ENCODE results near the gene PLSCR4. TPM values are rescaled to one million over a fixed set of nuclear protein-coding genes. Genes with fewer than 3 reads are reported as not detected.

PLSCR4 gene
- total and polyA plus RNA-seq, 8 donors: 6.1 to 76.3 (median 18.6) TPM

GRCh38 chr3:146170591-146170990, 80.3 kb downstream of the PLSCR4 start:
- H3K4me3 ChIP-seq: no peak overlapping the region
- no peaks in the 10 kb centered on the region for H3K36me3 ChIP-seq
- no peak for TF ChIP-seq POLR2A (IDR thresholded peaks at IDR 0.05)
- no peak for TF ChIP-seq EP300 (IDR thresholded peaks at IDR 0.05)
- TF ChIP-seq POLR2AphosphoS5 (IDR thresholded peaks at IDR 0.05): no peak
- TF ChIP-seq CTCF (IDR thresholded peaks at IDR 0.05): no peak
- 84 to 97% (median 94%) methylated on average over 1 of the region's 1 CpG for WGBS, 5 donors
- no peaks in the 10 kb centered on the region for H3K27me3 ChIP-seq
- intact Hi-C loops (cut with DNase I; ENCODE audit: low total_unique reads): no loop called here
- peaks cover 6 to 17% (median 11%) of the 10 kb centered on the region in 4 donors for H3K4me1 ChIP-seq
- no peak for DNase-seq
- no peaks in the 10 kb centered on the region for H3K9me3 ChIP-seq
- H3K27ac ChIP-seq: no peak overlapping the region

GRCh38 chr3:146169891-146170290, 81.0 kb downstream of the PLSCR4 start:
- no peaks in the 10 kb centered on the region for H3K27me3 ChIP-seq
- no peak for DNase-seq
- H3K4me1 ChIP-seq: peaks cover 6 to 20% (median 16%) of the 10 kb centered on the region in 4 donors
- no peak overlapping the region for H3K27ac ChIP-seq
- no peak for TF ChIP-seq POLR2AphosphoS5 (IDR thresholded peaks at IDR 0.05)
- no peak for TF ChIP-seq EP300 (IDR thresholded peaks at IDR 0.05)
- no peak for TF ChIP-seq POLR2A (IDR thresholded peaks at IDR 0.05)
- no peak for TF ChIP-seq CTCF (IDR thresholded peaks at IDR 0.05)
- no peaks in the 10 kb centered on the region for H3K36me3 ChIP-seq
- 82 to 100% (median 91%) methylated on average over 1 of the region's 1 CpG for WGBS, 5 donors
- no peaks in the 10 kb centered on the region for H3K9me3 ChIP-seq
- intact Hi-C loops (cut with DNase I; ENCODE audit: low total_unique reads): no loop called here
- no peak overlapping the region for H3K4me3 ChIP-seq

GRCh38 chr3:146166826-146167225, 84.1 kb downstream of the PLSCR4 start:
- peak overlapping the region in 4 of 5 donors; percentile 9 to 48 (median 25) for H3K27ac ChIP-seq
- TF ChIP-seq CTCF (IDR thresholded peaks at IDR 0.05): no peak
- no peak for TF ChIP-seq POLR2AphosphoS5 (IDR thresholded peaks at IDR 0.05)
- no peak for TF ChIP-seq EP300 (IDR thresholded peaks at IDR 0.05)
- no peak for TF ChIP-seq POLR2A (IDR thresholded peaks at IDR 0.05)
- intact Hi-C loops (cut with DNase I; ENCODE audit: low total_unique reads): no loop called here

GRCh38 chr3:146166415-146166821, 84.5 kb downstream of the PLSCR4 start:
- TF ChIP-seq CTCF (IDR thresholded peaks at IDR 0.05): no peak
- no peak for TF ChIP-seq EP300 (IDR thresholded peaks at IDR 0.05)
- TF ChIP-seq POLR2AphosphoS5 (IDR thresholded peaks at IDR 0.05): peak in 1 of 3 donors; percentile 3
- TF ChIP-seq POLR2A (IDR thresholded peaks at IDR 0.05): no peak
- 36 to 50% (median 39%) methylated on average over 4 of the region's 4 CpGs for WGBS, 5 donors
- Histone ChIP-seq H3K36me3 (no peaks in the 10 kb centered on the region), H3K9me3 (no peaks in the 10 kb centered on the region), H3K27me3 (peaks cover 0 to 2% (median 0%) of the 10 kb centered on the region in 3 donors), H3K27ac (peak overlapping the region in 4 of 5 donors; percentile 9 to 48 (median 25)), H3K4me3 (no peak overlapping the region), H3K4me1 (peaks cover 15 to 50% (median 27%) of the 10 kb centered on the region in 4 donors)
- intact Hi-C loops (cut with DNase I; ENCODE audit: low total_unique reads): no loop called here
- peak in 1 of 2 donors; percentile 38 for DNase-seq

More at GRCh38 chr3:146166826-146167225, 84.1 kb downstream of the PLSCR4 start:
- Histone ChIP-seq H3K27me3 (no peaks in the 10 kb centered on the region), H3K9me3 (no peaks in the 10 kb centered on the region), H3K4me3 (no peak overlapping the region), H3K36me3 (no peaks in the 10 kb centered on the region), H3K4me1 (peaks cover 15 to 48% (median 25%) of the 10 kb centered on the region in 4 donors)
- 18 to 31% (median 26%) methylated on average over 3 of the region's 3 CpGs for WGBS, 5 donors
- peak in 1 of 2 donors; percentile 53 for DNase-seq
